WTC11 (cell line): ENCODE data around the gene TMEFF2. TPM values are rescaled to one million over a fixed set of nuclear protein-coding genes. Genes with fewer than 3 reads are reported as not detected.

ENCODE experiments used
- ATAC-seq: fragments of 200-7000 bp; cut with Tn5 transposase; 2 replicates; pipeline ENCODE4 v1.10.0; 2021; ENCODE audit warnings: mild to moderate bottlenecking, moderate library complexity
- CTCF ChIA-PET: fragments of 300-600 bp; sonication (Branson Sonifier 250); formaldehyde crosslinking; loops from one replicate; lab custom pipeline; 2021; ENCODE audit warnings: antibody characterized with exemption; lab: Charles Lee
- POLR2A ChIA-PET: fragments of 350-600 bp; sonication (Branson Sonifier 250); formaldehyde crosslinking; loops from one replicate; lab custom pipeline; 2021; ENCODE audit warnings: antibody characterized with exemption; lab: Charles Lee
- DNase-seq: peaks from one replicate; pipeline ENCODE4 v3.0.0; 2021; ENCODE audit warnings: low spot score
- H3K27ac Mint-ChIP-seq: 2 replicates; pipeline ENCODE4 v1.8.0; 2021; ENCODE audit warnings: mixed read lengths
- H3K27me3 Mint-ChIP-seq: 2 replicates; pipeline ENCODE4 v1.8.0; 2021; ENCODE audit warnings: low read depth, mild to moderate bottlenecking, moderate library complexity, mixed read lengths
- H3K36me3 Mint-ChIP-seq: 2 replicates; pipeline ENCODE4 v1.8.0; 2021; ENCODE audit warnings: mixed read lengths
- H3K4me1 Mint-ChIP-seq: 2 replicates; pipeline ENCODE4 v1.8.0; 2022; ENCODE audit warnings: mixed read lengths
- H3K4me3 Mint-ChIP-seq: 2 replicates; pipeline ENCODE4 v1.8.0; 2021; ENCODE audit warnings: mild to moderate bottlenecking, moderate library complexity, mixed read lengths
- H3K9me3 Mint-ChIP-seq: 2 replicates; pipeline ENCODE4 v1.8.0; 2021; ENCODE audit warnings: mixed read lengths
- CBFB ChIP-seq: sonication (generic); formaldehyde crosslinking; IDR thresholded peaks from 2 replicates; pipeline ENCODE4 v1.8.1; 2022; ENCODE audit warnings: mild to moderate bottlenecking, low read depth, missing genetic modification reagents
- CREM ChIP-seq: sonication (generic); formaldehyde crosslinking; IDR thresholded peaks from 2 replicates; pipeline ENCODE4 v1.8.1; 2022; ENCODE audit warnings: mild to moderate bottlenecking, missing genetic modification reagents, moderate library complexity
- E2F4 ChIP-seq: sonication (generic); formaldehyde crosslinking; IDR thresholded peaks from 2 replicates; pipeline ENCODE4 v1.8.1; 2022; ENCODE audit warnings: low read depth, mild to moderate bottlenecking, moderate library complexity, missing genetic modification reagents, borderline replicate concordance
- ELF4 ChIP-seq: sonication (generic); formaldehyde crosslinking; IDR thresholded peaks from 2 replicates; pipeline ENCODE4 v1.8.1; 2022; ENCODE audit warnings: low read depth, mild to moderate bottlenecking, moderate library complexity, missing genetic modification reagents
- FOXJ3 ChIP-seq: sonication (generic); formaldehyde crosslinking; IDR thresholded peaks from 2 replicates; pipeline ENCODE4 v1.9.0; 2021; ENCODE audit warnings: missing genetic modification reagents, mild to moderate bottlenecking, borderline replicate concordance
- FOXK1 ChIP-seq: sonication (generic); formaldehyde crosslinking; IDR thresholded peaks from 2 replicates; pipeline ENCODE4 v1.8.0; 2022; ENCODE audit warnings: mild to moderate bottlenecking, moderate library complexity, missing genetic modification reagents
- JUN ChIP-seq: sonication (generic); formaldehyde crosslinking; IDR thresholded peaks from 2 replicates; pipeline ENCODE4 v1.8.0; 2023; ENCODE audit warnings: mild to moderate bottlenecking, missing genetic modification reagents
- KAT7 ChIP-seq: sonication (generic); formaldehyde crosslinking; IDR thresholded peaks from 2 replicates; pipeline ENCODE4 v1.8.1; 2023; ENCODE audit warnings: missing genetic modification reagents, mild to moderate bottlenecking, borderline replicate concordance
- OVOL2 ChIP-seq: fragments of 250-450 bp; sonication (Bioruptor Pico); IDR thresholded peaks from 2 replicates; pipeline ENCODE4 v1.9.0; 2021; ENCODE audit warnings: mild to moderate bottlenecking, borderline replicate concordance
- RORB ChIP-seq: fragments of 250-450 bp; sonication (Bioruptor Pico); IDR thresholded peaks from 2 replicates; pipeline ENCODE4 v1.9.0; 2021; ENCODE audit warnings: mild to moderate bottlenecking
- TCF7 ChIP-seq: sonication (generic); formaldehyde crosslinking; IDR thresholded peaks from 2 replicates; pipeline ENCODE4 v1.8.0; 2022; ENCODE audit warnings: mild to moderate bottlenecking, low read depth, missing genetic modification reagents, moderate library complexity
- TEAD4 ChIP-seq: sonication (generic); formaldehyde crosslinking; IDR thresholded peaks from 2 replicates; pipeline ENCODE4 v1.8.0; 2022; ENCODE audit warnings: mild to moderate bottlenecking, missing genetic modification reagents
- ZBTB43 ChIP-seq: sonication (generic); formaldehyde crosslinking; IDR thresholded peaks from 2 replicates; pipeline ENCODE4 v1.8.1; 2023; ENCODE audit warnings: mild to moderate bottlenecking, missing genetic modification reagents
- ZMAT4 ChIP-seq: fragments of 250-450 bp; sonication (Bioruptor Pico); IDR thresholded peaks from 2 replicates; pipeline ENCODE4 v1.9.0; 2021; ENCODE audit warnings: mild to moderate bottlenecking
- ZNF121 ChIP-seq: sonication (generic); formaldehyde crosslinking; IDR thresholded peaks from 2 replicates; pipeline ENCODE4 v1.8.0; 2023; ENCODE audit warnings: missing genetic modification reagents
- ZNF425 ChIP-seq: fragments of 250-450 bp; sonication (Bioruptor Pico); conservative IDR thresholded peaks from 2 replicates; pipeline ENCODE4 v1.9.0; 2021; ENCODE audit warnings: mild to moderate bottlenecking
- ZNF671 ChIP-seq: fragments of 250-450 bp; sonication (Bioruptor Pico); IDR thresholded peaks from 2 replicates; pipeline ENCODE4 v1.8.0; 2021; ENCODE audit warnings: mild to moderate bottlenecking
- total RNA-seq: library from RNA; stranded (reverse); gene quantifications from 3 replicates; pipeline ENCODE4 v1.2.3, GENCODE V29; 2021
- TF ChIP-seq, protein P1 (sequence below): fragments of 250-450 bp; sonication (Bioruptor Pico); IDR thresholded peaks from 2 replicates; pipeline ENCODE4 v1.9.0; 2021; ENCODE audit warnings: mild to moderate bottlenecking
- TF ChIP-seq, protein P2 (sequence below): sonication (generic); formaldehyde crosslinking; IDR thresholded peaks from 2 replicates; pipeline ENCODE4 v1.8.1; 2023; ENCODE audit warnings: mild to moderate bottlenecking, moderate library complexity, missing genetic modification reagents

TMEFF2 gene
- total RNA-seq, 1 experiment from 2014 or later = 2.3 TPM

GRCh38 chr2:191957996-191958860 lies 236.5 kb downstream of the TMEFF2 start (continued):
- no peak for TF ChIP-seq E2F4
- TF ChIP-seq, protein P1, sequence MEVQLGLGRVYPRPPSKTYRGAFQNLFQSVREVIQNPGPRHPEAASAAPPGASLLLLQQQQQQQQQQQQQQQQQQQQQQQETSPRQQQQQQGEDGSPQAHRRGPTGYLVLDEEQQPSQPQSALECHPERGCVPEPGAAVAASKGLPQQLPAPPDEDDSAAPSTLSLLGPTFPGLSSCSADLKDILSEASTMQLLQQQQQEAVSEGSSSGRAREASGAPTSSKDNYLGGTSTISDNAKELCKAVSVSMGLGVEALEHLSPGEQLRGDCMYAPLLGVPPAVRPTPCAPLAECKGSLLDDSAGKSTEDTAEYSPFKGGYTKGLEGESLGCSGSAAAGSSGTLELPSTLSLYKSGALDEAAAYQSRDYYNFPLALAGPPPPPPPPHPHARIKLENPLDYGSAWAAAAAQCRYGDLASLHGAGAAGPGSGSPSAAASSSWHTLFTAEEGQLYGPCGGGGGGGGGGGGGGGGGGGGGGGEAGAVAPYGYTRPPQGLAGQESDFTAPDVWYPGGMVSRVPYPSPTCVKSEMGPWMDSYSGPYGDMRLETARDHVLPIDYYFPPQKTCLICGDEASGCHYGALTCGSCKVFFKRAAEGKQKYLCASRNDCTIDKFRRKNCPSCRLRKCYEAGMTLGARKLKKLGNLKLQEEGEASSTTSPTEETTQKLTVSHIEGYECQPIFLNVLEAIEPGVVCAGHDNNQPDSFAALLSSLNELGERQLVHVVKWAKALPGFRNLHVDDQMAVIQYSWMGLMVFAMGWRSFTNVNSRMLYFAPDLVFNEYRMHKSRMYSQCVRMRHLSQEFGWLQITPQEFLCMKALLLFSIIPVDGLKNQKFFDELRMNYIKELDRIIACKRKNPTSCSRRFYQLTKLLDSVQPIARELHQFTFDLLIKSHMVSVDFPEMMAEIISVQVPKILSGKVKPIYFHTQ (CRISPR knock-in tag) = no peak
- TF ChIP-seq, protein P2, sequence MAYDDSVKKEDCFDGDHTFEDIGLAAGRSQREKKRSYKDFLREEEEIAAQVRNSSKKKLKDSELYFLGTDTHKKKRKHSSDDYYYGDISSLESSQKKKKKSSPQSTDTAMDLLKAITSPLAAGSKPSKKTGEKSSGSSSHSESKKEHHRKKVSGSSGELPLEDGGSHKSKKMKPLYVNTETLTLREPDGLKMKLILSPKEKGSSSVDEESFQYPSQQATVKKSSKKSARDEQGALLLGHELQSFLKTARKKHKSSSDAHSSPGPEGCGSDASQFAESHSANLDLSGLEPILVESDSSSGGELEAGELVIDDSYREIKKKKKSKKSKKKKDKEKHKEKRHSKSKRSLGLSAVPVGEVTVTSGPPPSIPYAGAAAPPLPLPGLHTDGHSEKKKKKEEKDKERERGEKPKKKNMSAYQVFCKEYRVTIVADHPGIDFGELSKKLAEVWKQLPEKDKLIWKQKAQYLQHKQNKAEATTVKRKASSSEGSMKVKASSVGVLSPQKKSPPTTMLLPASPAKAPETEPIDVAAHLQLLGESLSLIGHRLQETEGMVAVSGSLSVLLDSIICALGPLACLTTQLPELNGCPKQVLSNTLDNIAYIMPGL (CRISPR knock-in tag) = no peak
- no peak for TF ChIP-seq CBFB
- no peak for TF ChIP-seq ELF4 (CRISPR knock-in tag)
- TF ChIP-seq ZBTB43 = no peak
- no peak for TF ChIP-seq KAT7 (CRISPR knock-in tag)
- no peak for TF ChIP-seq FOXK1 (CRISPR knock-in tag)
- TF ChIP-seq TEAD4 = no peak
- TF ChIP-seq TCF7 (CRISPR knock-in tag) = no peak
- no peak for TF ChIP-seq JUN (CRISPR knock-in tag)
- TF ChIP-seq ZMAT4 = no peak

DNA sequence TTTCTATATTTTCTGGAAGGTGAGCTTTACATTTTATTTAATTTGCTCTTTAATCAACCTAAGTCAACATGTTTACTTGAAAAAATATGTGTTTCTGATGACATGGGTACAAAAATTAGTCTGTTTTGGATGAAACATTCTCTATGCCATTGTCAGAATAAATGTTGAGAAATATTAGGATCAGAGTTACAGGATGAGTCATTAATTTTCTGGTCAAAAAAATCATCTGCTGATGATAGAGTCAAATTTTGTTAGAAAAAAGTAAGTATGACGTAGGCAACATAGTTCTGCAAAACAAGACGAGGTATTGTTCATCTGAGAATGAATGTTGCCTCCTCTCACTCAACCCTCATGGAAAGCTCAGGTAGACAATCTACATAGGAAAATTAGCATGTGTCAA lies 240.3 kb downstream of the TMEFF2 start:
- ATAC-seq (no peak), DNase-seq (no peak)
- H3K9me3 Mint-ChIP-seq = 0 out of 2 replicates have a peak, but pooled peaks cover 5% of the 10 kb centered on the region
- H3K4me1 Mint-ChIP-seq = no peaks in the 10 kb centered on the region
- ChIA-PET CTCF (no interaction called here), POLR2A (interaction anchor here (0.6 kb wide), 1 partner anchor 148 kb away, joined by 3 read pairs; no protein-coding TSS in a partner anchor)
- no peaks in the 10 kb centered on the region for H3K36me3 Mint-ChIP-seq
- H3K27ac Mint-ChIP-seq = no peak overlapping the region
- H3K27me3 Mint-ChIP-seq = no peaks in the 10 kb centered on the region
- H3K4me3 Mint-ChIP-seq = no peak overlapping the region
- no peak for TF ChIP-seq OVOL2 (CRISPR knock-in tag)
- no peak for TF ChIP-seq ZMAT4
- no peak for TF ChIP-seq ZNF121 (CRISPR knock-in tag)
- no peak for TF ChIP-seq ZNF425 (CRISPR knock-in tag)
- TF ChIP-seq FOXJ3 (CRISPR knock-in tag) = no peak
- TF ChIP-seq ZNF671 = no peak
- no peak for TF ChIP-seq JUN (CRISPR knock-in tag)
- TF ChIP-seq RORB (CRISPR knock-in tag) = no peak
- no peak for TF ChIP-seq CREM (CRISPR knock-in tag)
